Sigmoid colon (tissue), 7 donors: ENCODE data around the gene SMC3. TPM values are rescaled to one million over a fixed set of nuclear protein-coding genes. Genes with fewer than 3 reads are reported as not detected.
"Not testable (repeated sequence)": the region's sequence is repeated elsewhere in the genome, so short reads cannot be mapped to it uniquely, and the experiment has no call there.

Source experiments
- DNase-seq: peaks from one replicate; pipeline ENCODE4 v3.0.0-alpha.2; 2019
- H3K27ac ChIP-seq, 4 donors: fragments of 200-600 bp; sonication (generic); one replicate each; pipeline ENCODE4 v1.5.1; 2016 to 2019; ENCODE audit warnings: mild to moderate bottlenecking in 1 of 4
- H3K27me3 ChIP-seq, 3 donors: fragments of 200-600 bp; sonication (generic); one replicate each; pipeline ENCODE4 v1.5.1; 2019; ENCODE audit warnings: mild to moderate bottlenecking in 1 of 3
- H3K36me3 ChIP-seq, 4 donors: fragments of 200-600 bp; sonication (generic); one replicate each; pipeline ENCODE4 v1.5.1; 2016 to 2019
- H3K4me1 ChIP-seq, 4 donors: fragments of 200-600 bp; sonication (generic); one replicate each; pipeline ENCODE4 v1.5.1; 2017 to 2019
- H3K4me3 ChIP-seq, 4 donors: fragments of 200-600 bp; sonication (generic); one replicate each; pipeline ENCODE4 v1.5.1; 2017 to 2019; ENCODE audit warnings: mild to moderate bottlenecking in 2 of 4, moderate library complexity in 1 of 4
- H3K9me3 ChIP-seq, 4 donors: fragments of 200-600 bp in 3 of 4; sonication (generic) in 3 of 4; one replicate each; pipeline versions ENCODE4 v1.5.1 to v1.6.1; 2013 to 2019
- EP300 ChIP-seq, 4 donors: sonication (generic); formaldehyde crosslinking; IDR thresholded peaks; one replicate each; pipeline ENCODE4 v1.6.1; 2017; ENCODE audit warnings: antibody characterized with exemption in 4 of 4
- POLR2A ChIP-seq, 2 donors: fragments of 450-650 bp; IDR thresholded peaks; one replicate each; pipeline ENCODE4 v1.6.1; 2016; ENCODE audit warnings: antibody characterized with exemption in 2 of 2, mild to moderate bottlenecking in 2 of 2, moderate library complexity in 2 of 2
- POLR2AphosphoS5 ChIP-seq, 4 donors: sonication (generic); formaldehyde crosslinking; IDR thresholded peaks; one replicate each; pipeline ENCODE4 v1.6.1; 2017; ENCODE audit warnings: antibody characterized with exemption in 4 of 4
- WGBS, 2 donors: extraction: QIAGEN DNeasy Blood & Tissue Kit; methylation state at CpG; one replicate each; pipeline ENCODE4 v1.1.7; 2013; 5-methylcytosine and 5-hydroxymethylcytosine counted together
- intact Hi-C: fragments of 100-400 bp; cut with DNase I; formaldehyde crosslinking; loops from one replicate; pipeline ENCODE4 v1.15.1; 2023
- polyA plus RNA-seq, 3 donors: library from polyadenylated mRNA; stranded (reverse); fragments of 200-250 nt; gene quantifications; one replicate each; pipeline ENCODE4 v1.2.3, GENCODE V29; 2013
- total RNA-seq, 4 donors: library from RNA; depleted of rRNA; stranded (reverse); fragments of >200 nt; gene quantifications; one replicate each; pipeline ENCODE4 v1.1.0, GENCODE V29; 2016
- TF ChIP-seq, protein P1 (sequence below), 4 experiments: fragments of 450-650 bp in 3 of 4; fragments of 200-600 bp in 1 of 4; IDR thresholded peaks; one replicate each; pipeline ENCODE4 v1.5.1; 2016 to 2019; ENCODE audit warnings: antibody characterized with exemption in 4 of 4, mild to moderate bottlenecking in 3 of 4, moderate library complexity in 2 of 4
- donor health status: healthy with polysubstance abuse.
- donor health status: Bipolar disorder and iron deficiency.
- donor health status: healthy.

Gene SMC3
- total and polyA plus RNA-seq, 7 donors, result 12.6 to 43.5 (median 27.2) TPM

DNA sequence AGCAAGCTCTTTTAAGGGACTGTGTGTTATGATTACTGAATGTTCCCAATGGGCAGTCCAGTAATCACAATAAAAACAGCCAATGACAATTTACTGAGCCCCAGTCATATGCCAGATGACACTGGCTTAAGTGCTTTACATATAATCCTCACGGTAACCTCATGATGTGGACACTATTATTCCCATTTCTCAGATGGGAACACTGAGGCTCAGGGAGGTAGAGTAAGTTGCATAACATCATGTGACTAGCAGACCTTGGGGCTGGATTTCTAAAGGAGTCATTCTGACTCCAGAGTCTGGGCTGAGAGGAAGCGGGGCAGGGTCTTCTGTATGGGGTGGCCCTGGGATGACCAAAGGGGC is 69.1 kb downstream of the SMC3 start:
- Histone ChIP-seq H3K4me3 (no peak overlapping the region), H3K9me3 (no peaks in the 10 kb centered on the region), H3K4me1 (peaks cover 0 to 38% (median 24%) of the 10 kb centered on the region in 4 donors), H3K36me3 (no peaks in the 10 kb centered on the region), H3K27me3 (no peaks in the 10 kb centered on the region), H3K27ac (peak overlapping the region; percentile 66 to 80 (median 74))
- no peak for DNase-seq
- WGBS, 2 donors, result 92 to 98% methylated on average over 2 of the region's 2 CpGs
- TF ChIP-seq, protein P1, sequence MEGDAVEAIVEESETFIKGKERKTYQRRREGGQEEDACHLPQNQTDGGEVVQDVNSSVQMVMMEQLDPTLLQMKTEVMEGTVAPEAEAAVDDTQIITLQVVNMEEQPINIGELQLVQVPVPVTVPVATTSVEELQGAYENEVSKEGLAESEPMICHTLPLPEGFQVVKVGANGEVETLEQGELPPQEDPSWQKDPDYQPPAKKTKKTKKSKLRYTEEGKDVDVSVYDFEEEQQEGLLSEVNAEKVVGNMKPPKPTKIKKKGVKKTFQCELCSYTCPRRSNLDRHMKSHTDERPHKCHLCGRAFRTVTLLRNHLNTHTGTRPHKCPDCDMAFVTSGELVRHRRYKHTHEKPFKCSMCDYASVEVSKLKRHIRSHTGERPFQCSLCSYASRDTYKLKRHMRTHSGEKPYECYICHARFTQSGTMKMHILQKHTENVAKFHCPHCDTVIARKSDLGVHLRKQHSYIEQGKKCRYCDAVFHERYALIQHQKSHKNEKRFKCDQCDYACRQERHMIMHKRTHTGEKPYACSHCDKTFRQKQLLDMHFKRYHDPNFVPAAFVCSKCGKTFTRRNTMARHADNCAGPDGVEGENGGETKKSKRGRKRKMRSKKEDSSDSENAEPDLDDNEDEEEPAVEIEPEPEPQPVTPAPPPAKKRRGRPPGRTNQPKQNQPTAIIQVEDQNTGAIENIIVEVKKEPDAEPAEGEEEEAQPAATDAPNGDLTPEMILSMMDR (IDR thresholded peaks at IDR 0.05), result no peak
- no peak for TF ChIP-seq EP300 (IDR thresholded peaks at IDR 0.05)
- no peak for TF ChIP-seq POLR2A (IDR thresholded peaks at IDR 0.05)
- no peak for TF ChIP-seq POLR2AphosphoS5 (IDR thresholded peaks at IDR 0.05)
- intact Hi-C loops, result no loop called here

GRCh38 chr10:110636932-110637557 is 69.5 kb downstream of the SMC3 start:
- Histone ChIP-seq H3K9me3 (no peaks in the 10 kb centered on the region), H3K27me3 (peaks cover 0 to 4% (median 3%) of the 10 kb centered on the region in 3 donors), H3K36me3 (no peaks in the 10 kb centered on the region), H3K4me1 (peaks cover 0 to 43% (median 25%) of the 10 kb centered on the region in 4 donors), H3K27ac (peak overlapping the region; percentile 66 to 80 (median 74)), H3K4me3 (no peak overlapping the region)
- intact Hi-C loops, result no loop called here
- TF ChIP-seq, protein P1 (IDR thresholded peaks at IDR 0.05), result no peak
- TF ChIP-seq POLR2A (IDR thresholded peaks at IDR 0.05) (no peak), POLR2AphosphoS5 (IDR thresholded peaks at IDR 0.05) (peak in 2 of 4 donors; percentile 15 to 37), EP300 (IDR thresholded peaks at IDR 0.05) (peak in 1 of 4 donors; percentile 46)
- DNase-seq, result peak; percentile 74
- 72 to 81% methylated on average over 6 of the region's 6 CpGs for WGBS, 2 donors

DNA sequence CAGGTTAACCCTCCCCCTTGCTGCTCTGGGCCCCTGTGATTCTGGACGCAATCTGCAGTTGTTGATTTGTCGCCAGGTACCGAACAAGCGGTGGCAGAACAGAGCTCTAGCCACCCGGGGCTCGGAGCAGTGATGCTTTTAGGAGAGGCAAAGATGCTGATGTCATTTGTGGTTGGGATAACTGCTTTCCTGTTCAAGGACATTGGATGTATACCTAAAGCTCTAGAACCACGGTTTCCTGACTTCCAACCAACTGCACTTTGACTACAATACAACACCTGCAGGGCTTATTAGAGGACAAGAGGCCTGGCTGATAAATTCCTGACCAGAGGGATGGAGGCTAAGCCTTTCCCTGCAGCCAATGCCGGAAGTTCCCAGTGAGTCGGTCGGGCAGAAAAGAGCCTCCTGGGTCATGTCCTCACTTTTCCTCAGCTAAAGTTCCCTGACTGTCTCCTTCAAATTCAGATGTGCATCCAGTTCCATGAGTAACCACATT is 70.1 kb downstream of the SMC3 start:
- Histone ChIP-seq H3K27ac (peak overlapping the region; percentile 66 to 80 (median 74)), H3K27me3 (peaks cover 0 to 10% (median 5%) of the 10 kb centered on the region in 3 donors), H3K9me3 (no peaks in the 10 kb centered on the region), H3K4me1 (peaks cover 0 to 43% (median 25%) of the 10 kb centered on the region in 4 donors), H3K4me3 (no peak overlapping the region), H3K36me3 (no peaks in the 10 kb centered on the region)
- 60 to 72% methylated on average over 10 of the region's 10 CpGs for WGBS, 2 donors
- no peak for DNase-seq
- intact Hi-C loops, result no loop called here
- TF ChIP-seq, protein P1 (IDR thresholded peaks at IDR 0.05), result no peak
- no peak for TF ChIP-seq POLR2A (IDR thresholded peaks at IDR 0.05)
- TF ChIP-seq EP300 (IDR thresholded peaks at IDR 0.05), result no peak
- TF ChIP-seq POLR2AphosphoS5 (IDR thresholded peaks at IDR 0.05), result no peak

GRCh38 chr10:110638319-110638718 is 70.8 kb downstream of the SMC3 start:
- peaks cover 4 to 17% (median 5%) of the 10 kb centered on the region in 3 donors for H3K27me3 ChIP-seq
- TF ChIP-seq, protein P1 (IDR thresholded peaks at IDR 0.05), result no peak
- TF ChIP-seq POLR2A (IDR thresholded peaks at IDR 0.05), result no peak
- no peak for TF ChIP-seq EP300 (IDR thresholded peaks at IDR 0.05)
- no peak for TF ChIP-seq POLR2AphosphoS5 (IDR thresholded peaks at IDR 0.05)
- H3K9me3 ChIP-seq, result no peaks in the 10 kb centered on the region
- H3K36me3 ChIP-seq, result no peaks in the 10 kb centered on the region
- WGBS, 2 donors, result 79 to 86% methylated on average over 3 of the region's 3 CpGs
- peak overlapping the region; percentile 66 to 80 (median 74) for H3K27ac ChIP-seq
- DNase-seq, result no peak
- intact Hi-C loops, result no loop called here
- no peak overlapping the region for H3K4me3 ChIP-seq
- peaks cover 0 to 48% (median 30%) of the 10 kb centered on the region in 4 donors for H3K4me1 ChIP-seq

DNA sequence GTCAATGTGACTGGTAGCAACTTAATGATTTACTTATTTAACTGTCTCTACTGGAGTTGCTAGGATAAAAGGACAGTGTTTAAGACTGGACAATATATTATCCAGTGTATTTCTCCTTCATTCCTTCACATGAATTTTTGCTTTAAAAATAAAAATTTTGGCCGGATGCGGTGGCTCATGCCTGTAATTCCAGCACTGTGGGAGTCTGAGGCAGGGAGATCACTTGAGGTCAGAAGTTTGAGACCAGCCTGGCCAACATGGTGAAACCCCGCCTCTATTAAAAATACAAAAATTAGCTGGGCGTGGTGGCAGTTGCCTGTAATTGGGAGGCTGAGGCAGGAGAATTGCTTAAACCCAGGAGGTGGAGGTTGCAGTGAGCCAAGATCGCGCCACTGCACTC is 71.6 kb downstream of the SMC3 start:
- H3K9me3 ChIP-seq, H3K36me3 ChIP-seq, H3K4me3 ChIP-seq, DNase-seq, intact Hi-C loops: not testable (repeated sequence)
- H3K27me3 ChIP-seq, result peaks cover 9 to 24% (median 11%) of the 10 kb centered on the region in 3 donors
- WGBS, 2 donors, result 94 to 97% methylated on average over 6 of the region's 6 CpGs
- peaks cover 0 to 53% (median 38%) of the 10 kb centered on the region in 4 donors for H3K4me1 ChIP-seq
- peak overlapping the region in 2 of 4 donors; percentile 77 to 80 for H3K27ac ChIP-seq

DNA sequence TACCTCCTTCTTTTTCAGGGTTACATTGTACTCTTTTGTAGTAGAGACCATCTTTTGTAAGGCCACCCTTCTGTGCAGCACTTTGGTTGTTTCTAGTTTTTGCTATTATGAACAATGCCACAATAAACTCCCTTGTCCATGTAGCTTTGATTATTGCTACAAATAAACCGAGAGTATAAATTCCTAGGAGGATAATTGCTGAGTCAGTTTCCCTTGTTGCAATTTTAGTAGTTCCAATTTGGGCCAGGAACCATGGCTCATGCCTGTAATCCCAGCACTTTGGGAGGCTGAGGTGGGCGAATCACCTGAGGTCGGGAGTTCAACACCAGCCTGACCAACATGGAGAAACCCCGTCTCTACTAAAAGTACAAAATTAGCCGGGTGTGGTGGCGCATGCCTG is 72.4 kb downstream of the SMC3 start:
- WGBS, 2 donors, result 65 to 79% methylated on average over 6 of the region's 6 CpGs
- intact Hi-C loops, result loop anchor here (5.0 to 10.0 kb wide), 2 partner anchors 57 to 185 kb away; no protein-coding TSS in a partner anchor
- H3K4me3 ChIP-seq, H3K36me3 ChIP-seq, H3K9me3 ChIP-seq, DNase-seq: not testable (repeated sequence)
- H3K27ac ChIP-seq, result peak overlapping the region in 1 of 4 donors; percentile 91
- H3K27me3 ChIP-seq, result peaks cover 9 to 32% (median 15%) of the 10 kb centered on the region in 3 donors
- peaks cover 0 to 57% (median 43%) of the 10 kb centered on the region in 4 donors for H3K4me1 ChIP-seq
